Measurements from ENCODE around the gene CDKAL1.
"Not testable (repeated sequence)": the region's sequence is repeated elsewhere in the genome, so short reads cannot be mapped to it uniquely, and the experiment has no call there.

Gene CDKAL1

GRCh38 chr6:21163110-21163837, 629.0 kb downstream of the CDKAL1 start:
- no peak for DNase-seq

- no peak for DNase-seq
Observed at GRCh38 chr6:21163838-21164180, 629.6 kb downstream of the CDKAL1 start.

GRCh38 chr6:21164768-21165326, 630.6 kb downstream of the CDKAL1 start:
- no peak for DNase-seq

GRCh38 chr6:21166754-21167153, 632.5 kb downstream of the CDKAL1 start:
- no peak for DNase-seq

GRCh38 chr6:21167790-21168189, 633.5 kb downstream of the CDKAL1 start:
- no peak for DNase-seq

GRCh38 chr6:21171801-21172200, 637.5 kb downstream of the CDKAL1 start:
- no peak for DNase-seq

GRCh38 chr6:21173031-21173430, 638.8 kb downstream of the CDKAL1 start:
- no peak for DNase-seq

- no peak for DNase-seq
Observed at GRCh38 chr6:21173678-21174077, 639.4 kb downstream of the CDKAL1 start.

- no peak for DNase-seq
Observed at GRCh38 chr6:21176197-21176596, 641.9 kb downstream of the CDKAL1 start.

- no peak for DNase-seq
Observed at GRCh38 chr6:21180155-21180554, 645.9 kb downstream of the CDKAL1 start.

GRCh38 chr6:21180800-21181337, 646.6 kb downstream of the CDKAL1 start:
- DNase-seq: no peak

- no peak for DNase-seq
Observed at GRCh38 chr6:21181866-21182265, 647.6 kb downstream of the CDKAL1 start.

- DNase-seq: no peak
Observed at GRCh38 chr6:21182589-21182988, 648.3 kb downstream of the CDKAL1 start.

GRCh38 chr6:21185861-21186478, 651.7 kb downstream of the CDKAL1 start:
- no peak for DNase-seq

GRCh38 chr6:21186479-21187055, 652.3 kb downstream of the CDKAL1 start:
- no peak for DNase-seq

GRCh38 chr6:21187485-21187884, 653.2 kb downstream of the CDKAL1 start:
- DNase-seq: no peak

- no peak for DNase-seq
Observed at GRCh38 chr6:21188505-21189223, 654.4 kb downstream of the CDKAL1 start.

- DNase-seq: no peak
Observed at GRCh38 chr6:21189759-21190158, 655.5 kb downstream of the CDKAL1 start.

GRCh38 chr6:21190701-21191100, 656.4 kb downstream of the CDKAL1 start:
- no peak for DNase-seq

- no peak for DNase-seq
Observed at GRCh38 chr6:21193790-21194475, 659.7 kb downstream of the CDKAL1 start.

GRCh38 chr6:21195301-21195700, 661.0 kb downstream of the CDKAL1 start:
- not testable (repeated sequence) for DNase-seq

- no peak for DNase-seq
Observed at GRCh38 chr6:21198032-21198640, 663.9 kb downstream of the CDKAL1 start.

Measured in stimulated activated CD4-positive, alpha-beta T cell treated with anti-CD3 and anti-CD28 coated beads, Interleukin-12 subunit alpha, Interleukin-12 subunit beta, amount 100 ng/mL, for 4 hours (primary cell).